Measurements from ENCODE around the gene NSMCE3. TPM values are rescaled to one million over a fixed set of nuclear protein-coding genes. Genes with fewer than 3 reads are reported as not detected.

Gene NSMCE3
- total RNA-seq, 4 donors from 2014 or later = 10.6 to 16.4 (median 13.9) TPM

DNA sequence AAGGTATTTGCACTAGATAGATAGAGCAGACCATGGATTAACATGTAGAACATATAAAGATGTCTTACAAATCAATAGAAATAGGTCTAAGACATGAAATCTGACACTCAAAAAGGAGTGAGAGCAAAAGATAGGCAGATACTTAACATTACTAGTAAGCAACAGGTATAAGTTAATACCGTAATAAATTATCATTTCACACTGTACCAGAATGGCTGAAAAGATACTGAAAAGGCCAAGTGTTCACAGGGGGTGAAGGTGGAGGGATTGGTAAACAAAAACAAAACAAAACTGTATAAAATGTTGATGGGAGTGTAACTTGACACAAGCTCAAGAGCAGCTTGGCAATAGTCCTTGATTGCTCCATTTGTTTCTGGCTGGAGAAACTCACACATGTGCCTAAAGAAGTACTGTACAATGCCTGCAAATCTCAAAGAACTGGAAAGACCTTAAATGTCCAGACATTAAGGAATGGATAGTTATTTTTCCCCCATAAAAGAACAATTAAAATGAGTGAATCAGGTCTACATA, 3.5 kb downstream of the NSMCE3 start:
- no peaks in the 10 kb centered on the region for H3K9me3 ChIP-seq
- H3K4me1 ChIP-seq = peaks cover 0 to 40% (median 5%) of the 10 kb centered on the region in 3 donors
- TF ChIP-seq, protein P1, sequence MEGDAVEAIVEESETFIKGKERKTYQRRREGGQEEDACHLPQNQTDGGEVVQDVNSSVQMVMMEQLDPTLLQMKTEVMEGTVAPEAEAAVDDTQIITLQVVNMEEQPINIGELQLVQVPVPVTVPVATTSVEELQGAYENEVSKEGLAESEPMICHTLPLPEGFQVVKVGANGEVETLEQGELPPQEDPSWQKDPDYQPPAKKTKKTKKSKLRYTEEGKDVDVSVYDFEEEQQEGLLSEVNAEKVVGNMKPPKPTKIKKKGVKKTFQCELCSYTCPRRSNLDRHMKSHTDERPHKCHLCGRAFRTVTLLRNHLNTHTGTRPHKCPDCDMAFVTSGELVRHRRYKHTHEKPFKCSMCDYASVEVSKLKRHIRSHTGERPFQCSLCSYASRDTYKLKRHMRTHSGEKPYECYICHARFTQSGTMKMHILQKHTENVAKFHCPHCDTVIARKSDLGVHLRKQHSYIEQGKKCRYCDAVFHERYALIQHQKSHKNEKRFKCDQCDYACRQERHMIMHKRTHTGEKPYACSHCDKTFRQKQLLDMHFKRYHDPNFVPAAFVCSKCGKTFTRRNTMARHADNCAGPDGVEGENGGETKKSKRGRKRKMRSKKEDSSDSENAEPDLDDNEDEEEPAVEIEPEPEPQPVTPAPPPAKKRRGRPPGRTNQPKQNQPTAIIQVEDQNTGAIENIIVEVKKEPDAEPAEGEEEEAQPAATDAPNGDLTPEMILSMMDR (IDR thresholded peaks at IDR 0.05) = no peak
- TF ChIP-seq POLR2AphosphoS5 (IDR thresholded peaks at IDR 0.05) (no peak), POLR2A (IDR thresholded peaks at IDR 0.05) (no peak), EP300 (IDR thresholded peaks at IDR 0.05) (no peak)
- 100% methylated on average over 1 of the region's 1 CpG for WGBS, 2 donors (ENCODE audit: low coverage in 1 of 2)
- no peaks in the 10 kb centered on the region for H3K27me3 ChIP-seq
- H3K27ac ChIP-seq = no peak overlapping the region
- ATAC-seq = no peak
- H3K4me3 ChIP-seq = no peak overlapping the region
- H3K36me3 ChIP-seq = no peaks in the 10 kb centered on the region

DNA sequence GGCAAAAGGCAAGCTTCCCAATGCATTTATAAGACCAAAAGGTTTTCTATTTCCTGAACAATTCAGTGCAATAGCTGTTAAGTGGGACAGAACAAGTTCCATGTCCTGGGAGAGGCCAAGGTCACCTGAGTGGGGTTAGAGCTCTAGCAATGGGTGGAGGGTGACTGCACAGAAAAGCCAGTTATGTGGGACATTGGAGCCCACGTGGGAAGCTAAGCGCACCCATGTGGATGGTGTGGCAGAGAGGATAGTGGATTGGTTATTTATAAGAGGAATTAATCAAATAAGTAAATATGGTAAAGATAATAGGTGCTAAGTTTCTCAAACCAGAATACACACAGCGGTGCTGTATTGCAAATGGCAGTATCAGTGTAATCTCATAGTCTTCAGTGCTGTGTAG, 6.3 kb downstream of the NSMCE3 start:
- ATAC-seq = no peak
- H3K36me3 ChIP-seq = no peaks in the 10 kb centered on the region
- H3K27ac ChIP-seq = no peak overlapping the region
- no peaks in the 10 kb centered on the region for H3K27me3 ChIP-seq
- H3K4me1 ChIP-seq = peaks cover 0 to 23% (median 5%) of the 10 kb centered on the region in 3 donors
- no peaks in the 10 kb centered on the region for H3K9me3 ChIP-seq
- WGBS, 2 donors (ENCODE audit: low coverage in 1 of 2) = 79 to 94% methylated on average over 2 to 3 of the region's 3 CpGs
- TF ChIP-seq, protein P1 (IDR thresholded peaks at IDR 0.05) = no peak
- TF ChIP-seq POLR2A (IDR thresholded peaks at IDR 0.05) (no peak), POLR2AphosphoS5 (IDR thresholded peaks at IDR 0.05) (no peak), EP300 (IDR thresholded peaks at IDR 0.05) (no peak)
- no peak overlapping the region for H3K4me3 ChIP-seq

DNA sequence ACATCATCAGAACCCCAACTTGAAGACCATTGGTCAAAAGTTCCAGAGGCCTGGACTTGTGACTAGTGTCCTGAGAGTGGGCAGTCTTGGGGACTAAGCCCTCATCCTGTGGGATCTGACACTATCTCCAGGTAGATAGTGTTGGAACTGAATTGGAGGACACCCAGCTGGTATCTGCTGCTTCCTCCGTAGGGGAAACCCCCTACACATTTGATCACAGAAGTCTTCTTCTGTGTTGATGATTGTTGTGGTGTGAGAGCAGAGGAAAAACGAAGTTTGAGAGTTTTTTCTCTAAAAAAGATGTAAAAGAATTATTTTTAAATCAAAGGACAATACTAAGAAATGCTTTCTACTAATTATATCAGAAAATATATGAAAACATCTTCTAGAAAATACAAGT, 6.9 kb downstream of the NSMCE3 start:
- no peaks in the 10 kb centered on the region for H3K9me3 ChIP-seq
- no peaks in the 10 kb centered on the region for H3K27me3 ChIP-seq
- H3K4me3 ChIP-seq = no peak overlapping the region
- TF ChIP-seq POLR2AphosphoS5 (IDR thresholded peaks at IDR 0.05) = no peak
- no peak for TF ChIP-seq EP300 (IDR thresholded peaks at IDR 0.05)
- TF ChIP-seq, protein P1 (IDR thresholded peaks at IDR 0.05) = no peak
- TF ChIP-seq POLR2A (IDR thresholded peaks at IDR 0.05) = no peak
- no peaks in the 10 kb centered on the region for H3K36me3 ChIP-seq
- H3K27ac ChIP-seq = no peak overlapping the region
- H3K4me1 ChIP-seq = peaks cover 0 to 18% (median 5%) of the 10 kb centered on the region in 3 donors
- WGBS, 2 donors (ENCODE audit: low coverage in 1 of 2) = 65% methylated on average over 2 of the region's 2 CpGs
- ATAC-seq = no peak

DNA sequence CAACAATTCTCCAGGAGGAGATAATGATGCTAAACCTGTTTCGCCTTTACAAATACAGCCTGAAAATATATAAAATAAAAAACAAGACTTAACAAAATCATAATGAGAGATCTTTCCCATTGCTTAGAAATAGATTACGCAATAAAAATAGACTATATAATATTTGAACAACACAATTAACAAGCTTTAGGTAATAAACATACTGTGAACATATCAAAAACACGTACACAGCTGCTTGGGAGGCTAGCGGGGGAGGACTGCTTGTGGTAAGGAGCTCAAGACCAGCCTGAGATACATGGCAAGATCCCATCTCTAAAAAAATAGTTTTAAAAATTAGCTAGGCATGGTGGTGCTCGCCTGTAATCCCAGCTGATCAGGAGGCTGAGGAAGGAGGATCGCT, 8.7 kb downstream of the NSMCE3 start:
- Histone ChIP-seq H3K4me1 (no peaks in the 10 kb centered on the region), H3K36me3 (no peaks in the 10 kb centered on the region), H3K27ac (no peak overlapping the region), H3K4me3 (no peak overlapping the region), H3K27me3 (no peaks in the 10 kb centered on the region), H3K9me3 (no peaks in the 10 kb centered on the region)
- no peak for ATAC-seq
- TF ChIP-seq POLR2A (IDR thresholded peaks at IDR 0.05) = no peak
- TF ChIP-seq, protein P1 (IDR thresholded peaks at IDR 0.05) = no peak
- no peak for TF ChIP-seq POLR2AphosphoS5 (IDR thresholded peaks at IDR 0.05)
- TF ChIP-seq EP300 (IDR thresholded peaks at IDR 0.05) = no peak
- WGBS, 2 donors (ENCODE audit: low coverage in 1 of 2) = 88 to 93% methylated on average over 5 to 6 of the region's 6 CpGs

- no peak for ATAC-seq
- no peaks in the 10 kb centered on the region for H3K27me3 ChIP-seq
- H3K4me1 ChIP-seq = no peaks in the 10 kb centered on the region
- no peak overlapping the region for H3K27ac ChIP-seq
- no peak for TF ChIP-seq POLR2A (IDR thresholded peaks at IDR 0.05)
- WGBS, 2 donors (ENCODE audit: low coverage in 1 of 2) = 0% methylated on average over 1 of the region's 1 CpG; no CpG with 5 or more reads in 1 of the 2 donors
- no peaks in the 10 kb centered on the region for H3K36me3 ChIP-seq
- H3K4me3 ChIP-seq = no peak overlapping the region
- no peaks in the 10 kb centered on the region for H3K9me3 ChIP-seq
These were observed 10.4 kb downstream of the NSMCE3 start for GRCh38 chr15:29259233-29259632.
